B cell (primary cell): ENCODE data around the gene TTLL11.

Experiments used
- CTCF ChIP-seq: fragments of 200-600 bp; IDR thresholded peaks from one replicate; pipeline ENCODE4 v1.8.0; 2022; ENCODE audit warnings: antibody characterized with exemption, mild to moderate bottlenecking
- EZH2 ChIP-seq: IDR thresholded peaks from 2 replicates; pipeline ENCODE4 v1.6.1; 2012; ENCODE audit warnings: borderline replicate concordance, low read depth, mild to moderate bottlenecking, moderate library complexity, low read length; ENCODE audit not compliant: insufficient read depth, poor library complexity, severe bottlenecking

GRCh38 chr9:121924700-121925099 is 168.4 kb downstream of the TTLL11 start:
- no peak for TF ChIP-seq EZH2
- no peak for TF ChIP-seq CTCF
